Measurements from ENCODE around the gene MANSC4. TPM values are rescaled to one million over a fixed set of nuclear protein-coding genes. Genes with fewer than 3 reads are reported as not detected.

The MANSC4 gene
- total RNA-seq, 4 donors from 2014 or later = not detected

- intact Hi-C loops (cut with DNase I) = loop anchor here (10.0 kb wide), 1 partner anchor 80 kb away; no protein-coding TSS in a partner anchor
- no peaks in the 10 kb centered on the region for H3K9me3 ChIP-seq
- no peaks in the 10 kb centered on the region for H3K36me3 ChIP-seq
- no peak for DNase-seq
- H3K27me3 ChIP-seq = no peaks in the 10 kb centered on the region
- 47 to 55% methylated on average over 3 of the region's 3 CpGs for WGBS, 2 donors
- TF ChIP-seq POLR2A (IDR thresholded peaks at IDR 0.05) = no peak
- TF ChIP-seq, protein P1, sequence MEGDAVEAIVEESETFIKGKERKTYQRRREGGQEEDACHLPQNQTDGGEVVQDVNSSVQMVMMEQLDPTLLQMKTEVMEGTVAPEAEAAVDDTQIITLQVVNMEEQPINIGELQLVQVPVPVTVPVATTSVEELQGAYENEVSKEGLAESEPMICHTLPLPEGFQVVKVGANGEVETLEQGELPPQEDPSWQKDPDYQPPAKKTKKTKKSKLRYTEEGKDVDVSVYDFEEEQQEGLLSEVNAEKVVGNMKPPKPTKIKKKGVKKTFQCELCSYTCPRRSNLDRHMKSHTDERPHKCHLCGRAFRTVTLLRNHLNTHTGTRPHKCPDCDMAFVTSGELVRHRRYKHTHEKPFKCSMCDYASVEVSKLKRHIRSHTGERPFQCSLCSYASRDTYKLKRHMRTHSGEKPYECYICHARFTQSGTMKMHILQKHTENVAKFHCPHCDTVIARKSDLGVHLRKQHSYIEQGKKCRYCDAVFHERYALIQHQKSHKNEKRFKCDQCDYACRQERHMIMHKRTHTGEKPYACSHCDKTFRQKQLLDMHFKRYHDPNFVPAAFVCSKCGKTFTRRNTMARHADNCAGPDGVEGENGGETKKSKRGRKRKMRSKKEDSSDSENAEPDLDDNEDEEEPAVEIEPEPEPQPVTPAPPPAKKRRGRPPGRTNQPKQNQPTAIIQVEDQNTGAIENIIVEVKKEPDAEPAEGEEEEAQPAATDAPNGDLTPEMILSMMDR (IDR thresholded peaks at IDR 0.05) = no peak
- H3K27ac ChIP-seq = no peak overlapping the region
- H3K4me1 ChIP-seq = no peaks in the 10 kb centered on the region
- no peak overlapping the region for H3K4me3 ChIP-seq (replicated peaks in 1 of 3)
Measured at GRCh38 chr12:27814851-27815591, 35.0 kb upstream of the MANSC4 start.

GRCh38 chr12:27814411-27814810 is 34.4 kb upstream of the MANSC4 start:
- TF ChIP-seq, protein P1 (IDR thresholded peaks at IDR 0.05) = no peak
- TF ChIP-seq POLR2A (IDR thresholded peaks at IDR 0.05) = no peak
- Histone ChIP-seq H3K4me3 (replicated peaks in 1 of 3) (no peak overlapping the region), H3K27me3 (no peaks in the 10 kb centered on the region), H3K4me1 (no peaks in the 10 kb centered on the region), H3K36me3 (no peaks in the 10 kb centered on the region), H3K27ac (no peak overlapping the region), H3K9me3 (no peaks in the 10 kb centered on the region)
- no peak for DNase-seq
- WGBS, 2 donors = 76 to 81% methylated on average over 2 of the region's 2 CpGs
- intact Hi-C loops (cut with DNase I) = loop anchor here (10.0 kb wide), 1 partner anchor 80 kb away; no protein-coding TSS in a partner anchor

DNA sequence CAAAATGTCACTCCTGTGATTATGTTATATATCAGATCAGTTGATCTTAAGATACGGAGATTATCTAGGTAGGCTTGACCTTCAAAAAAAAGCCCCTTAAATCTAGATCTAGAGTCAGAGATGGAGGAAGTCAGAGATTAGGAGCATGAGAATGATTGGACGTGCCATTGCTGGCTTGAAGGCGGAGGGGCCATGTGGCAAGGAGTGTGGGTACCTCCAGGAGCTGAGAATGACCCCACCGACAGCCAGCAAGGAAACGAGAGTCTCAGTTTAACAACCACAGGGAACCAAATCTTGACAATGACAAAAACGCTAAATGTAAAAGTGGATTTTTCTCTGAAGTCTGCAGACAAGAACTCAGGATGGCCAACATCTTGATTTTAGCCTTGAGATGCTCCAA is 32.5 kb upstream of the MANSC4 start:
- H3K27me3 ChIP-seq = no peaks in the 10 kb centered on the region
- no peak for DNase-seq
- no peaks in the 10 kb centered on the region for H3K9me3 ChIP-seq
- intact Hi-C loops (cut with DNase I) = loop anchor here (10.0 kb wide), 1 partner anchor 78 kb away; no protein-coding TSS in a partner anchor
- no peak overlapping the region for H3K4me3 ChIP-seq (replicated peaks in 1 of 3)
- 73 to 85% methylated on average over 6 of the region's 6 CpGs for WGBS, 2 donors
- no peaks in the 10 kb centered on the region for H3K4me1 ChIP-seq
- H3K36me3 ChIP-seq = no peaks in the 10 kb centered on the region
- H3K27ac ChIP-seq = no peak overlapping the region
- TF ChIP-seq POLR2A (IDR thresholded peaks at IDR 0.05) = no peak
- TF ChIP-seq, protein P1 (IDR thresholded peaks at IDR 0.05) = no peak

DNA sequence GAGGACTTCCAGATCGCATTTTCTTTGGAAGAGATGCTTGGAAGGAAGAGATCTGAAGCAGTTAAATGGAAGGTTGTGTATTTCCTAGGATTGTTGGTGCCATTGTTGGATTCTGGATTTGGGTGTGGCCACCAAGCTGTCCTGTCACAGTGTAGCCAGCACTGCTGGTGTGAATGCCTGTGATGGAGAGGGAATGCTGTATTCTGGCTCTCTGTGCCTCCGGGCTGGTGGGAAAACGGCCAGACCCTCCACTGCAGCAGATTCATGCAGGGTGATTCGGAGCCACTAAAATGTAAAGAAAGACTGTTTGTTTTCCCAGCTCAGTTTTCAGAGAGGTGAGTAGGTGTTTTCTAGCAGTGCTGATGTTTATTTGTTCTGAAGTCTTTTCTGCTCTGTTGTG is 30.7 kb upstream of the MANSC4 start:
- no peak for DNase-seq
- Histone ChIP-seq H3K9me3 (no peaks in the 10 kb centered on the region), H3K4me3 (replicated peaks in 1 of 3) (no peak overlapping the region), H3K27me3 (no peaks in the 10 kb centered on the region), H3K27ac (no peak overlapping the region), H3K4me1 (no peaks in the 10 kb centered on the region), H3K36me3 (no peaks in the 10 kb centered on the region)
- TF ChIP-seq, protein P1 (IDR thresholded peaks at IDR 0.05) = no peak
- TF ChIP-seq POLR2A (IDR thresholded peaks at IDR 0.05) = no peak
- 42 to 56% methylated on average over 4 of the region's 4 CpGs for WGBS, 2 donors
- intact Hi-C loops (cut with DNase I) = loop anchor here (10.0 kb wide), 1 partner anchor 76 kb away; no protein-coding TSS in a partner anchor

DNA sequence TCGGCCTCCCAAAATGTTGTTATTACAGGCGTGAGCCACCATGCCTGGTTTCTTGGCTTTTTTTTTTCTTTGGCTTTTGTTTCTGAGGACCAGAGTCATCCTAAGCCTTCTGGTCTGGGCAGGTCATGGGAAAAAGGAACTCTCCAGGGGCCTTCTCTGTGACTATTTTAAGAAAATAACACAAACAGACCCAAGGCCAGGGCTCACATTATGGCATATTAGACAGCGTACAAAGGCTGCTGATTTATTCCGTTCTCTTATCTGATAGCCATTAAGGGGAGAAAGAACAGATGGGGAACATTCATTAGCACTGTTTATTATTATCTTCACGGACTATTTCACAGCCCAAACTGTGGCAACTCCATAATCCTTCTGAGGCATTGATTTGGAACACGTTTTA is 28.8 kb upstream of the MANSC4 start:
- Histone ChIP-seq H3K9me3 (no peaks in the 10 kb centered on the region), H3K4me1 (no peaks in the 10 kb centered on the region), H3K27ac (no peak overlapping the region), H3K4me3 (replicated peaks in 1 of 3) (no peak overlapping the region), H3K27me3 (no peaks in the 10 kb centered on the region), H3K36me3 (no peaks in the 10 kb centered on the region)
- TF ChIP-seq POLR2A (IDR thresholded peaks at IDR 0.05) = no peak
- WGBS, 2 donors = 62 to 68% methylated on average over 6 of the region's 6 CpGs
- intact Hi-C loops (cut with DNase I) = no loop called here
- no peak for DNase-seq

All from thyroid gland (tissue), 4 donors.